Measurements from ENCODE around the gene SDK2. TPM values are rescaled to one million over a fixed set of nuclear protein-coding genes. Genes with fewer than 3 reads are reported as not detected.

SDK2 gene
- total and polyA plus RNA-seq, 2 experiments from 2014 or later, result 0.74 to 5.1 TPM

- TF ChIP-seq ZNF462 (CRISPR knock-in tag; IDR thresholded peaks at IDR 0.05) (no peak), EZH2phosphoT487 (IDR thresholded peaks at IDR 0.05; ENCODE audit: unreplicated experiment) (no peak), STAT1 (IDR thresholded peaks at IDR 0.05; ENCODE audit: unreplicated experiment) (no peak)
Observed at GRCh38 chr17:73419881-73420280, 224.4 kb downstream of the SDK2 start (continued).

DNA sequence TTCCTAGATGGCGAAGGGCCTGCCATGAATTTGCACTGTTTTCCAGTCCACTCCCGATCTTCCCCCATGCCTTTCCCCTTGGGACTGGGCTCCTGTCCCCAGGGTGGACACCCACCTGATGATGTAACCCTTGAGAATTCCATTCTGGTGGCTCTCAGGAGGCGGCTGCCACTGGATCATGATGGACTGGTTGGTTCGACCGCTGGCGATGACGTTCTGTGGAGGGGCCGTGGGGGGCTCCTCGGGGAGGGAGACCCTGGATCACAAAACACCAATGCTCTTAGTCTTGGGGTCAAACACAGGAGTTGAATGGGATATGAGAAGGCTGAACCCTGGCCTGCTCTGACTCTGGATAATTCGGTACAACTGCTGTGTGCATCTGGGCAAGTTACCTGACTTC lies 225.2 kb downstream of the SDK2 start:
- Histone ChIP-seq H3K4me1 (ENCODE audit: insufficient read depth) (no peaks in the 10 kb centered on the region), H3K4me2 (no peak overlapping the region), H2AFZ (no peak overlapping the region), H4K20me1 (replicated peaks; ENCODE audit: insufficient read depth) (no peaks in the 10 kb centered on the region), H3F3A (replicated peaks; ENCODE audit: low read depth) (no peaks in the 10 kb centered on the region), H3K27me3 (ENCODE audit: insufficient read depth) (no peaks in the 10 kb centered on the region), H3K27ac (ENCODE audit: low read depth) (no peak overlapping the region), H3K4me3 (no peak overlapping the region), H3K79me2 (replicated peaks; ENCODE audit: insufficient read depth) (no peaks in the 10 kb centered on the region), H3K36me3 (ENCODE audit: insufficient read depth) (no peaks in the 10 kb centered on the region), H3K9me2 (ENCODE audit: insufficient read depth) (no peaks in the 10 kb centered on the region)
- DNase-seq (ENCODE audit: low spot score) (no peak), ATAC-seq (no peak)
- H3K27me3 Mint-ChIP-seq (ENCODE audit: insufficient read depth, low read depth, poor library complexity), result peaks cover 18% of the 10 kb centered on the region
- H3K4me3 Mint-ChIP-seq, result no peak overlapping the region
- TF ChIP-seq EZH2 (IDR thresholded peaks at IDR 0.05; ENCODE audit: low read depth, unreplicated experiment) (no peak), POLR2AphosphoS5 (IDR thresholded peaks at IDR 0.05; ENCODE audit: low read depth) (no peak), STAT1 (IDR thresholded peaks at IDR 0.05; ENCODE audit: unreplicated experiment) (no peak), CREB1 (CRISPR knock-in tag; IDR thresholded peaks at IDR 0.05; ENCODE audit: low read depth) (no peak), JUNB (IDR thresholded peaks at IDR 0.05; ENCODE audit: unreplicated experiment) (no peak), ZNF114 (CRISPR knock-in tag; IDR thresholded peaks at IDR 0.05) (no peak), CTCF (conservative IDR thresholded peaks at IDR 0.05; ENCODE audit: low read depth in 2 of 2) (no peak), ETS1 (IDR thresholded peaks at IDR 0.05) (no peak)
- TF ChIP-seq, protein P1, sequence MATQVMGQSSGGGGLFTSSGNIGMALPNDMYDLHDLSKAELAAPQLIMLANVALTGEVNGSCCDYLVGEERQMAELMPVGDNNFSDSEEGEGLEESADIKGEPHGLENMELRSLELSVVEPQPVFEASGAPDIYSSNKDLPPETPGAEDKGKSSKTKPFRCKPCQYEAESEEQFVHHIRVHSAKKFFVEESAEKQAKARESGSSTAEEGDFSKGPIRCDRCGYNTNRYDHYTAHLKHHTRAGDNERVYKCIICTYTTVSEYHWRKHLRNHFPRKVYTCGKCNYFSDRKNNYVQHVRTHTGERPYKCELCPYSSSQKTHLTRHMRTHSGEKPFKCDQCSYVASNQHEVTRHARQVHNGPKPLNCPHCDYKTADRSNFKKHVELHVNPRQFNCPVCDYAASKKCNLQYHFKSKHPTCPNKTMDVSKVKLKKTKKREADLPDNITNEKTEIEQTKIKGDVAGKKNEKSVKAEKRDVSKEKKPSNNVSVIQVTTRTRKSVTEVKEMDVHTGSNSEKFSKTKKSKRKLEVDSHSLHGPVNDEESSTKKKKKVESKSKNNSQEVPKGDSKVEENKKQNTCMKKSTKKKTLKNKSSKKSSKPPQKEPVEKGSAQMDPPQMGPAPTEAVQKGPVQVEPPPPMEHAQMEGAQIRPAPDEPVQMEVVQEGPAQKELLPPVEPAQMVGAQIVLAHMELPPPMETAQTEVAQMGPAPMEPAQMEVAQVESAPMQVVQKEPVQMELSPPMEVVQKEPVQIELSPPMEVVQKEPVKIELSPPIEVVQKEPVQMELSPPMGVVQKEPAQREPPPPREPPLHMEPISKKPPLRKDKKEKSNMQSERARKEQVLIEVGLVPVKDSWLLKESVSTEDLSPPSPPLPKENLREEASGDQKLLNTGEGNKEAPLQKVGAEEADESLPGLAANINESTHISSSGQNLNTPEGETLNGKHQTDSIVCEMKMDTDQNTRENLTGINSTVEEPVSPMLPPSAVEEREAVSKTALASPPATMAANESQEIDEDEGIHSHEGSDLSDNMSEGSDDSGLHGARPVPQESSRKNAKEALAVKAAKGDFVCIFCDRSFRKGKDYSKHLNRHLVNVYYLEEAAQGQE (IDR thresholded peaks at IDR 0.05; ENCODE audit: unreplicated experiment), result no peak
- H3K4me1 Mint-ChIP-seq, result no peaks in the 10 kb centered on the region
- H3K9me3 Mint-ChIP-seq, result no peaks in the 10 kb centered on the region; the same call in 1 of the 3 replicates
- H3K36me3 Mint-ChIP-seq (ENCODE audit: low read depth), result no peaks in the 10 kb centered on the region
- no peak overlapping the region for H3K27ac Mint-ChIP-seq
